Liver (tissue), 9 donors: ENCODE measurements around the gene DNASE2. TPM values are rescaled to one million over a fixed set of nuclear protein-coding genes. Genes with fewer than 3 reads are reported as not detected.

Experiments used
- DNase-seq: peaks from one replicate; pipeline ENCODE4 v3.0.0-alpha.2; 2017; ENCODE audit warnings: low spot score
- H3K27ac ChIP-seq, 2 donors: one replicate each; pipeline ENCODE4 v1.7.0; 2013; ENCODE audit warnings: inconsistent platforms in 2 of 2, low read length in 2 of 2, control low read depth in 1 of 2, low read depth in 1 of 2, mild to moderate bottlenecking in 1 of 2
- H3K27me3 ChIP-seq, 4 donors: one replicate each; pipeline versions ENCODE4 v1.6.1 to v1.7.0; 2013; ENCODE audit warnings: low read length in 3 of 4, inconsistent platforms in 1 of 4, mild to moderate bottlenecking in 1 of 4, moderate library complexity in 1 of 4; ENCODE audit not compliant: control insufficient read depth in 4 of 4, insufficient read depth in 4 of 4
- H3K36me3 ChIP-seq, 4 donors: one replicate each; pipeline versions ENCODE4 v1.6.1 to v1.7.0; 2013; ENCODE audit warnings: low read length in 3 of 4, mild to moderate bottlenecking in 3 of 4, low read depth in 1 of 4, moderate library complexity in 1 of 4; ENCODE audit not compliant: control insufficient read depth in 4 of 4, insufficient read depth in 3 of 4
- H3K4me1 ChIP-seq, 4 donors: one replicate each; pipeline versions ENCODE4 v1.6.1 to v1.7.0; 2013; ENCODE audit warnings: low read length in 3 of 4, mild to moderate bottlenecking in 3 of 4, moderate library complexity in 1 of 4; ENCODE audit not compliant: control insufficient read depth in 4 of 4, insufficient read depth in 4 of 4
- H3K4me3 ChIP-seq, 3 donors: one replicate each; pipeline versions ENCODE4 v1.6.1 to v1.7.0; 2013; ENCODE audit warnings: low read length in 3 of 3, control low read depth in 1 of 3, low read depth in 1 of 3, mild to moderate bottlenecking in 1 of 3
- H3K9ac ChIP-seq, 2 donors: one replicate each; pipeline ENCODE4 v1.7.0; 2013; ENCODE audit warnings: low read length in 2 of 2, mild to moderate bottlenecking in 2 of 2, moderate library complexity in 2 of 2, control low read depth in 1 of 2, low read depth in 1 of 2
- H3K9me3 ChIP-seq, 4 donors: one replicate each; pipeline versions ENCODE4 v1.6.1 to v1.7.0; 2013; ENCODE audit warnings: low read length in 3 of 4; ENCODE audit not compliant: control insufficient read depth in 4 of 4
- ATF3 ChIP-seq: IDR thresholded peaks from 2 replicates; pipeline ENCODE4 v1.6.1; 2016; ENCODE audit warnings: antibody characterized with exemption
- CTCF ChIP-seq: fragments of 150-350 bp; IDR thresholded peaks from 2 replicates; pipeline ENCODE4 v1.5.1; 2017; ENCODE audit warnings: improper control_type of control experiment, low read depth, low read length; ENCODE audit not compliant: missing input control
- EGR1 ChIP-seq, 2 donors: IDR thresholded peaks; 2 replicates each; pipeline ENCODE4 v1.6.1; 2016 to 2018; ENCODE audit warnings: antibody characterized with exemption in 2 of 2, low read depth in 2 of 2
- FOXA1 ChIP-seq: IDR thresholded peaks from 2 replicates; pipeline ENCODE4 v1.6.1; 2016; ENCODE audit warnings: antibody characterized with exemption
- FOXA2 ChIP-seq: IDR thresholded peaks from 2 replicates; pipeline ENCODE4 v1.6.1; 2016; ENCODE audit warnings: antibody characterized with exemption
- GABPA ChIP-seq, 2 donors: IDR thresholded peaks in 1 of 2; conservative IDR thresholded peaks in 1 of 2; 2 replicates each; pipeline ENCODE4 v1.6.1; 2016; ENCODE audit warnings: antibody characterized with exemption in 2 of 2, mild to moderate bottlenecking in 1 of 2, moderate library complexity in 1 of 2
- HNF4G ChIP-seq: IDR thresholded peaks from 2 replicates; pipeline ENCODE4 v1.6.1; 2016; ENCODE audit warnings: antibody characterized with exemption
- JUND ChIP-seq, 2 donors: IDR thresholded peaks; 2 replicates each; pipeline ENCODE4 v1.6.1; 2016; ENCODE audit warnings: antibody characterized with exemption in 2 of 2
- MAX ChIP-seq: IDR thresholded peaks from 2 replicates; pipeline ENCODE4 v1.6.1; 2016; ENCODE audit warnings: antibody characterized with exemption
- NR2F2 ChIP-seq: IDR thresholded peaks from 2 replicates; pipeline ENCODE4 v1.6.1; 2016; ENCODE audit warnings: antibody characterized with exemption
- RAD21 ChIP-seq, 2 donors: IDR thresholded peaks; 2 replicates each; pipeline ENCODE4 v1.6.1; 2016; ENCODE audit warnings: antibody characterized with exemption in 2 of 2, mild to moderate bottlenecking in 2 of 2
- REST ChIP-seq: IDR thresholded peaks from 2 replicates; pipeline ENCODE4 v1.6.1; 2016; ENCODE audit warnings: antibody characterized with exemption, mild to moderate bottlenecking
- RXRA ChIP-seq, 2 donors: IDR thresholded peaks; 2 replicates each; pipeline ENCODE4 v1.6.1; 2017 to 2018; ENCODE audit warnings: antibody characterized with exemption in 2 of 2, mild to moderate bottlenecking in 1 of 2
- SP1 ChIP-seq: IDR thresholded peaks from 2 replicates; pipeline ENCODE4 v1.6.1; 2018; ENCODE audit warnings: antibody characterized with exemption, mild to moderate bottlenecking
- TAF1 ChIP-seq: conservative IDR thresholded peaks from 2 replicates; pipeline ENCODE4 v1.6.1; 2016; ENCODE audit warnings: antibody characterized with exemption, mild to moderate bottlenecking
- YY1 ChIP-seq: IDR thresholded peaks from 2 replicates; pipeline ENCODE4 v1.6.1; 2016; ENCODE audit warnings: antibody characterized with exemption, mild to moderate bottlenecking
- ZBTB33 ChIP-seq: IDR thresholded peaks from 2 replicates; pipeline ENCODE4 v1.6.1; 2016; ENCODE audit warnings: antibody characterized with exemption
- WGBS: extraction: QIAGEN DNeasy Blood & Tissue Kit; methylation state at CpG from one replicate; pipeline ENCODE4 v1.1.7; 2013; 5-methylcytosine and 5-hydroxymethylcytosine counted together
- polyA plus RNA-seq, 2 donors: library from polyadenylated mRNA; stranded (reverse) in 1 of 2; unstranded in 1 of 2; fragments of 200-250 nt in 1 of 2; fragments of >200 nt in 1 of 2; fragmentation: Nextera tagmentation in 1 of 2; extraction: Ambion mirVana in 1 of 2; gene quantifications; one replicate each; pipeline versions ENCODE4 v1.2.1 to v1.2.3, GENCODE V29; 2013 to 2015
- total RNA-seq, 2 donors: library from RNA; depleted of rRNA; stranded (reverse); fragments of >200 nt; gene quantifications; one replicate each; pipeline ENCODE4 v1.2.3, GENCODE V29; 2014
- donor health status: healthy.
- donor health status: healthy.
- donor health status: healthy.
- donor health status: healthy.
- donor health status: healthy.

DNASE2 gene
- total and polyA plus RNA-seq, 4 donors: 11.3 to 18.4 (median 12.8) TPM

- H3K27ac ChIP-seq: no peak overlapping the region
- TF ChIP-seq GABPA (IDR thresholded peaks at IDR 0.05 in 1 of 2, conservative IDR thresholded peaks at IDR 0.05 in 1 of 2) (no peak), YY1 (no peak), REST (no peak), TAF1 (no peak), NR2F2 (no peak), MAX (no peak), HNF4G (no peak)
- no peak overlapping the region for H3K4me3 ChIP-seq
- no peak overlapping the region for H3K9ac ChIP-seq
- no peaks in the 10 kb centered on the region for H3K36me3 ChIP-seq
- DNase-seq: peak; percentile 92
- H3K9me3 ChIP-seq: no peaks in the 10 kb centered on the region
- H3K4me1 ChIP-seq: peaks cover 0 to 6% (median 3%) of the 10 kb centered on the region in 4 donors
- WGBS: 26% methylated on average over 43 of the region's 43 CpGs
- peaks cover 0 to 20% (median 9%) of the 10 kb centered on the region in 4 donors for H3K27me3 ChIP-seq
These were observed 40.9 kb downstream of the DNASE2 start for GRCh38 chr19:12840091-12841079.

GRCh38 chr19:12838886-12839756 lies 42.1 kb downstream of the DNASE2 start:
- Histone ChIP-seq H3K36me3 (no peaks in the 10 kb centered on the region), H3K4me3 (no peak overlapping the region), H3K27ac (no peak overlapping the region), H3K9ac (no peak overlapping the region), H3K27me3 (peaks cover 0 to 25% (median 13%) of the 10 kb centered on the region in 4 donors), H3K9me3 (no peaks in the 10 kb centered on the region), H3K4me1 (peaks cover 0 to 7% (median 3%) of the 10 kb centered on the region in 4 donors)
- 23% methylated on average over 21 of the region's 21 CpGs for WGBS
- no peak for DNase-seq
- TF ChIP-seq MAX: no peak
- TF ChIP-seq FOXA1: no peak
- no peak for TF ChIP-seq SP1
- TF ChIP-seq FOXA2: no peak
- TF ChIP-seq CTCF: no peak
- no peak for TF ChIP-seq RXRA (IDR thresholded peaks at IDR 0.05)
- no peak for TF ChIP-seq ZBTB33
- no peak for TF ChIP-seq ATF3
- TF ChIP-seq EGR1 (IDR thresholded peaks at IDR 0.05; ENCODE audit: low read depth in 2 of 2): no peak
- TF ChIP-seq REST: no peak
- no peak for TF ChIP-seq YY1
- no peak for TF ChIP-seq JUND (IDR thresholded peaks at IDR 0.05)
- TF ChIP-seq RAD21 (IDR thresholded peaks at IDR 0.05): no peak
- TF ChIP-seq GABPA (IDR thresholded peaks at IDR 0.05 in 1 of 2, conservative IDR thresholded peaks at IDR 0.05 in 1 of 2): no peak
